HT1080 (cell line): ENCODE measurements around the gene JPH3. TPM values are rescaled to one million over a fixed set of nuclear protein-coding genes. Genes with fewer than 3 reads are reported as not detected.
A peak's percentile ranks its signal among the peaks of the same experiment; 100 is the strongest.
"Not testable (repeated sequence)": the region's sequence is repeated elsewhere in the genome, so short reads cannot be mapped to it uniquely, and the experiment has no call there.

ENCODE experiments used
- DNase-seq: peaks from one replicate; pipeline ENCODE4 v3.0.0-alpha.2; 2015; ENCODE audit warnings: low read depth
- total RNA-seq: library from RNA; depleted of rRNA; stranded (reverse); fragments of >200 nt; shearing (Covaris generic); gene quantifications from 2 replicates; pipeline ENCODE4 v1.2.3, GENCODE V29; 2014

The JPH3 gene
- total RNA-seq, 1 experiment from 2014 or later = not detected

DNA sequence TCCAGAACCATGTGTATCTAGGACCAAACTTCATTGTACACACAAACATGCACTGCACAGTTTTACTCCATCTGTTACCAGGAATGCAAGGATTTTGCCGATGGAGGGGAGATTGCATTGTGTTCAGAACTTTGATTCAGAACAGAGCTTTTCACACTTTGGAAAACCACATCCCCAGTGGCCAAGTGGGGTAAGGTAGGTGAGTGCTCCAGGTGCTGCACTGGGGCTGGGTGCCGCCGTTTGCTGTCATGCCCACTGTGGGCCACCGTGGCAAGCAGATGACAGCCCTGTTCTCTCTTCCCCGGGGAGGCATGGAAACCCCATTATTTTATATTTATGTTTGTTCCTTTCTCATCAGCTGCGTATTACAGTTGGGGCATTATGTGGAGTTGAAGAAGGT is 29.3 kb upstream of the JPH3 start:
- DNase-seq = no peak

DNA sequence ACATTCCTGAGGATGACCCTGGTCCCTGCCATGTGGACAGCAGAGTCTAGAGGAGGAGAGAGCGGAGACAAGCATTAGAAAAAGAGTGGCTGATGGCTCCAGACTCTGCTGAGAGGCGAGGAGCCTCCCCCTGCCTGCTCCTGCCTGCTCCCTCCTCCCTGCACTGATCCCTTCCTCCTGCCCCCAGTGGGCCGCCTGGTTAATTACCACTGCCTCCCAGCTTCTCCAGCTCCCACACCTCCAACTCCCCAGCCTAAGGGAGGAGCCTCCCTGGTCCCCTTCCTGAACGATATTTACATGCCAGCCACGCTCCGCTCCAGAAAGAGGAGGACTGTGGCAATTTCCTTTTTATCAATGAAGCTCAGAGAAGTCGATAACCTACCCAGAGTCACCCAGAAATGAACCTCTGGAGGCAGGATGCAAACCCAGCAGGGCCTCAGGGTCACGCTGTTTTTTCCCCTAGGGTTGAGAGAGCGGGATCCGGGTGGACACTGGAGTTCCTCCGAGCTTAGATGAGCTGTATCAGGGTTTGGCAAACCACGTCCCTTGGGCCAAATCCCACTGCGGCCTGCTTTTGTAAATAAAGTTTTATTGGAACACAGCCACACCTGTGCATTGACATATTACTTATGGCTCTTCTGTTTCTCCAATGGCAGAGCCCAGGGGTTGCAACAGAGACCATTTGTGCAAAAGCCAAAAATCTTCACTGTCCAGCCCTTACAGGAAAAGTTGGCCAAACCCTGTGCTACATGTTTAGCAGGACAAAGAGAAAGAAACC is 27.1 kb upstream of the JPH3 start:
- DNase-seq = peak; percentile 20

DNA sequence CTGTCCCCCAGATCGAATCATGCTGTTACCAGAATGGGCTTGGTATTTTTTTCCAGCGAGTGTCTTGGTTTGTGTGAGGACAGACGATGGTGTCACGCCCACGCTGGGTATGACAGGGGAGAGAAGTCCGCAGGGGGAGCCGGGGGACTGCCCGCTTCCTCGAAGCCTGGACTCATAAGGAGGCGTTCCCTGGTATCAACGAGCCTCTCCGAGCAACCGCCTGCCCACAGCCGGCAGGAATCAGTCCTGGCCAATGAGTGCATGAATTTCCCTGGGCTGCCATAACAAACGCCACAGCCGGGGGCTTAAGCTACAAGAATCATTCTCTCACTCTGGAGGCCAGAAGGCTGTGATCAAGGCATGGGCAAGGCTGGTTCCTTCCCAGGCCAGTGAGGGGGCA is 26.1 kb upstream of the JPH3 start:
- no peak for DNase-seq

DNA sequence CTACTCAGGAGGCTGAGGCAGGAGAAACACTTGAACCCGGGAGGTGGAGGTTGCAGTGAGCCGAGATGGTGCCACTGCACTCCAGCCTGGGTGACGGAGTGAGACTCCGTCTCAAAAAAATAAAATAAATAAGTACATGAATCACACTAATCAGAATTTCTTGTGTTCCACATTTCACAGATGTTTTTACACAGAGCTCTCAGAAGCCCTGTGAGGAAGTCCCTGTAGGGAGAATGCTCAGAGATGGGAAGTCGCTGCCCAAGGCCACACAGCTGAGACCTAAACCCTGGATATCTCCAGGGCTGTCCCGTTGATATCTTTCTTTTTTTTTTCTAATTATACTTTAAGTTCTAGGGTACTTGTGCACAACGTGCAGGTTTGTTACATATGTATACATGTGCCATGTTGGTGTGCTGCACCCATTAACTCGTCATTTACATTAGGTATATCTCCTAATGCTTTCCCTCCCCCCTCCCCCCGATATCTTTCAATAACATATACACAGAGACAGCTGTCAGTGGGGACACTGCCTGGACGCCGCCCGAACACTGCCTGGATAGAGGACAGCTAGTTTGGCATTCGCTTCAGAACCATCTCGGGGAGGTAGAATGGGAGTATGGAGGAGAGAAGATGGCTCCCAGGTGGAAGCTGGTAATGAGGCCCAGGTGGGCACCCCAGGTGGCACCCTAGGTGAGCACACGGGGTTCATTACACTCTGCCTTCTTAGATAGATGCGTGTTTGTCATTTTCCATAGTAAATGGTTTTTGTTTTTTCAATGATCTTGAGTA is 24.0 kb upstream of the JPH3 start:
- DNase-seq = not testable (repeated sequence)

DNA sequence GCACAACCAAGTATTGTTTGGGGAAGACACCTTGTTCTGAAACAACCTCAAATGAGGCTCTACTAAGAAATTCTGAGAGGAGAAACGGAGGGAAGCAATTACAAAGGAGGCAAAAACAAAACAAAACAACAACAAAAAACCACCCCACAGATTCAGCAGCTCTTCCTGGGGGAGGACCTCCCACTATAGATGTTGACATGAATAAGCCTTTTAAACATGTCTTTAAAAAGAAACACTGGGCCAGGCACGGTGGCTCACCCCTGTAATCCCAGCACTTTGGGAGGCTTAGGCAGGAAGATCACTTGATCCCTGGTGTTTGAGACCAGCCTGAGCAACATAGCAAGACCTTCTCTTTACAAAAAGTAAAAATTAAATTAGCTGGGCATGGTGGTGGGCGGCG is 22.6 kb upstream of the JPH3 start:
- no peak for DNase-seq

DNA sequence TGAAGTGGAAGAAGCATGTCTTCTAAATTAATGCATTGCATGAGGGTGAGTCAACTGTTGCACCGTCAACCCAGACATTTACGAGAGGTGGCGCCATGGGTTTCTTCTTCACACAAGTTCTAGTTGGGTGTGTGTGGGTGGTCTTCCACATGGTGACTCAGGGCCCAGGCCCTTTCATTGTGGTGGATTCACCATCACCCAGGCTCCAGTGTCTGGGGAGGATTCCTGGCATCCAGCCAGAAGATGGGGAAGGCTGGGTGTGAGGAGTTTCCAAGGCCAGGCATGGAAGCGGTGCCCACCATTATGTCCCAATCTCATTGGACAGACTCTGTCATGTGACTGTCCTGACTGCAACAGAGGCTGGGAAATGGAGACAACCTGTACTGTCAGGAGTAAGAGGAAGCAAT is 21.4 kb upstream of the JPH3 start:
- peak; percentile 75 for DNase-seq

DNA sequence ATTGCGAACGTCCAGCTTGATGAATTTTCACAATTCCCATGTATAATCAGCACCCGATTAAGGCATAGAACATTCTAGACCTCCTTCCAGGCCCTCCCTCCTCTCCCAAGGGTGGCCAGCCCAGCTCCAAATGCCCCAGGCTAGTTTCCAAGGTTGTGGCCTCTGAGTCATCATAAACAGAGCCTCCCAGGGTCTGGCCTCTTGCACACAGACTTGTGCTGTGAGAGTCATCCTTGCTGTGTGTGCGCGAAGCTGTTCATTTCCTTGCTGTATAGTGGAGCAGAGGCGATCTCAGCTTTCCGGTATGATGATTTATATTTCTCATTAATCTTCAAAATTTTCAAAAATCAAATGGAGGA is 20.5 kb upstream of the JPH3 start:
- DNase-seq = peak; percentile 89

DNA sequence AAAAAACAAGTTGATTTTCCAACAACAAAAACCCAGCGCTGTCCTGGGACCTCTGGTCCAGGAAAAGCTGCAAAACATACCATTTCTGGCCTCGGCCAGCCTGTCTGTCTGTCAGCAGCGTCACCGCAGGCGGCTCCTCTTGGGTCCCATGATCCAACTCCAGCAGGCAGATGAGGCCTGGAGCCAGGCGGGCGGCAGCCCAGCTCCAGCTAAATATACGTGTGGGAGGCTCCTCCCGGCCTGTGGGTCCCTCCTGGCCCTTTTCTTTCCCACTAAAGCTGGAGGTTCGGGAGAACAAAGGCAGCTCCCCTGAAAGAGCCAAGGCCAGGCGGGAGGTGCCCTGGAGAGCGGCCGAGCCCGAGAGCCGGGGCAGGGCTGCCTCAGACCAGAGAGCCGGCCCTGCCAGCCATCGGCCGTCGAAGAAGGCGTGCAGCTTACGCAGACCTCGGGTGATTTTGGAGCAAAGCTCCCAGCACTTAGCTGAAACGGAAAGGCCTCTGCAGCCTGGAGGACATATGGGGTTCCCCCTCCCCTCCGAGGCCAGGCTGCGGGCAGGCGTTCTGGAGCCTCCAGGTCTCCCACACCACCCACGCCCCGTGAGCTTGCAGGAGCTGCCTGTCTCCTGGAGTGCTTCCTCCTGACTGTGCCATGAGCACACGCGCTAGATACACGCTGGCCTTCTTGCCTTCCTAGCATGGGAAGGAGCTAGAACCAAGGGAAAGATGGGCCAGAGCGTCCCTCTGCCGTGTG is 19.9 kb upstream of the JPH3 start:
- no peak for DNase-seq

DNA sequence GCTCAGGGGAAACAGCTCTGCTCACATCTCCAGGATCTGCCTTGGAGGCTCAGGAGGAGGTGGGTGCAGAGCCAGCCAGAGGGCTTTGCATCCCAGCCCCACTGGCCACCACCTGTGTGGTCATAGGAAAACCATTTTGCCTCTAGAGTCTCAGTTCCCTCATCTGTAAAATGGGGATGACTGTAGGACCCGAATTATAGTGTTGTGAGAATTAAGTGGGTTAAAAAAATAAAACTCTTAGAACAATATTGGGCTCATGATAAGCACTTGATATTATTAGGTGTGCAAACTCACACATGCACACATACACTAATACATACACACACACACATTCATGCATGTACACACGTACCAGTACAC is 19.4 kb upstream of the JPH3 start:
- no peak for DNase-seq

DNA sequence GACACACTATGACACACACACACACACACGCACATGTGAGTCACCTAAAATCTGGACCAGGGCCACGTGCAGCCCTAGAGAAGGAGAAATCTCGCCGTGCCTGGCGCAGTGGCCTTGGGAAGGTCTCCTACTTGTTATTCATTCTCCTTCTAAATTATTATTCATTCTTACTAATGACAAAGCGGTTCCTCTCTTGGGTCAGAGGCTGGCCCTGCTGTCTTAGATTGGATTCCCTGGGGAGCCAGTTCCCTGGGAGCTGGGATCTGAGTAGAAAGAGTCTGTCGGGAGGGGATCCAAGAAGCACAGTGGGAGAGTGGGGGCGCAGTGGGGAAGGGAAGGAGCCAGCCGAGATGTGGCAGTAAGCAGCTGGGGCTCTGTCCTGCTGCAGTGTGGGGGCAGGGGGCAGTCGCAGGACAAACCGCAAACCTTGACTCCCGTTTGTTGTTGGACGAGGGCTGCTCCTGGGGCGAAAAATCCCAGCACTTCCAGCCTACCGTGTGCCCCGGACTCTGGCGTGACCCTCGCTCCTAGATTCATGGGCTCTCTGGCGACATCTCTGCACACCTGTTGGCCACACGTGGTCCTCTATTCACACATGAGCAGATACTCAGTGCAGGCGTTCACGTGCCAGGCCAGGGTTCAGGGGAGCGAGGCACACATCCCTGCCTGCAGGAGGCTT is 18.7 kb upstream of the JPH3 start:
- no peak for DNase-seq

DNA sequence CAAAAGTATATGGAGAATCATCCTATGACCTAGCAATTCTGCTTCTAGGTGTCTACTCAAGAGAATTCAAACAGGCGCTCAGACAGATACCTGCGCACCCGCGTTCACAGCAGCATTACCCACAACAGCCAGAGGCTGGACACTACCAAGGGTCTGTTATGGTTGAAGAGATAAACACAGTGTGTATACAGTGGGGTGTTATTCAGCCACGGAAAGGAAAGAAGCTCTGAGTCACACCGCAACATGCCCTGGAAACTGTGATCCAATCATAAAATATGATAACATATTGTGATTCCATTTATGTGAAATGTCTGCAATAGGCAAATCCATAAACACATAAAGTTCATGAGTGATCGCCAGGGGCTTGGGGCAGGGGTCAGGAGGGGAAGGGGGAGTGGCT is 18.0 kb upstream of the JPH3 start:
- DNase-seq = no peak

DNA sequence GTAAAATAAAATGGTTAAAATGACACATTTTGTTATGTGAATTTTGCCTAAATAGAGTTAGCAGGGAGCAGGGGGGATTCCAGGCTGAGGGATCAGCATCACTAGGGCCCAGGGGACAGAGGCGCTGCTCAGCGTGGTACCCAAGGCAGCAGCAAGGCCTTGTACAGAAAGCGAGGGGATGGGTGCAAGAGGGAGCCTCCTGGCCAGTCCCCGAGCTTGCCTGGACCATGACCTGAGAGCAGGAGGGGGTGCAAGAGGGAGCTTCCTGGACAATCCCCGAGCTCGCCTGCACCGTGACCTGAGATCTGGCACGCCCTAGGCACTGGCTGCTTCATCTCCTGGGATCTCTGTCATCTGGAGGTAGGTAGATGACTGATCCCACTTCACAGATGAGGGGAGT is 17.3 kb upstream of the JPH3 start:
- no peak for DNase-seq

DNA sequence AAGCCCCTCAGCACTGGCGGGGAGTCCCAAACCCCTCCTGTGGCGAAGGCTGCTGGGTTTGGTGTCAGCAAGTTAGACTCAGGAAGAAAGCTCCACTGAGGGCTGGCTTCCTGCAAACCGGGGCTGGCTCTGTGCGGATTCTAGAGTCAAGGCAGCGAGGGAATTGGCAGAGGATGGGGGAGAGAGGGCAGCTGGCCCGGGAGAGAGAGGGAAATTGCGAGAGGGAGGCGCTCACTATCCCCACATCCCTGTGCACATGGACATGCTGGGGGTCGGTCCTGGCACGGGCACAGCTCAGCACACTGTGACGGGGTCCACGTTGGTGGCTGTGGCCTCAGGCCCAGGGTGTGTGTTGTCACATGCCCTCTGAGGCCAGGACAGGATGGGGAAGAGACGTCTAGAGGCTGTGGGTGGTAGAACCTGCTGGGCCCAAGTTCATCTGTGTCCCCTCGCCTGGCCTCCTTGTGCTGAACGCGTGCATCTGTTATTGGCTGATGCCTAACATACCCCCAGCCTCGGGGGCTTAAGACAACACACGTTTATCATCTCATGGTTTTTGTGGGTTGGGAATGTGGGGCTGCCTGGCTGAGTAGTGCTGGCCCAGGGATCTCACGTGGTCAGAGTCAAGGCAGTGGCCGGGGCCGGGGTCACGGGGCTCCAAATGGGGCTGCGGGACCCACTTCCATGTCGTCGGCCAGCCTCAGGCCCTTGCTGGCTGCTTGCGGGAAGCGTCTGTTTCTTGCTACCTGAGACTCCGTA is 16.7 kb upstream of the JPH3 start:
- no peak for DNase-seq

DNA sequence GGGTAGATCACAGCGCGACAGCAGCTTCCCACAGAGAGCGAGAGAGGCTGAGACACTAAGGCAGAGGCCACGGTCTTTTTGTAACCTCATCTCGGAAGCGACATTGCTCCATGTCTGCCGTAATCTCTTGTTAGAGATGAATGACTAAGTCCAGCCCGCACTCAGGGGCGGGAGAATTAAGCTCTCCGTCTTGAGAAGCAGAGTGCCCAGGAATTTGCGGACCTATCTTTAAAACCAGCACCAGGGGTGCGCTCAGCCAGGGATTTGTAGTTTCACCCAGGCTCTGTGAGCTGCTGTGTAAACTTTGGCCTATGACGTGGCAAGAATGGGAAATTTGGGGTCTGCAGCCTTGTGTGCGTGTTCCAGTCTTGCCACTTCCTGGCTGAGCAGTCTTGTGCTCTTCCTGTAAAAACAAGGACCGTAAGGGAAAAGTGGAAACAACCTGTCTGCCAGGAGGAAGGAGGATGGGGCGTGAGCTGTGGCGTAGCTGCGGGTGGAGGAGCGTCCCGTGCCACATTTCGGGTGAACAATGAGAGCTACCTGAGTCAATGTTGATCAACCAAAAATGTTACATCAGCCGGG is 16.0 kb upstream of the JPH3 start:
- DNase-seq = peak; percentile 21

DNA sequence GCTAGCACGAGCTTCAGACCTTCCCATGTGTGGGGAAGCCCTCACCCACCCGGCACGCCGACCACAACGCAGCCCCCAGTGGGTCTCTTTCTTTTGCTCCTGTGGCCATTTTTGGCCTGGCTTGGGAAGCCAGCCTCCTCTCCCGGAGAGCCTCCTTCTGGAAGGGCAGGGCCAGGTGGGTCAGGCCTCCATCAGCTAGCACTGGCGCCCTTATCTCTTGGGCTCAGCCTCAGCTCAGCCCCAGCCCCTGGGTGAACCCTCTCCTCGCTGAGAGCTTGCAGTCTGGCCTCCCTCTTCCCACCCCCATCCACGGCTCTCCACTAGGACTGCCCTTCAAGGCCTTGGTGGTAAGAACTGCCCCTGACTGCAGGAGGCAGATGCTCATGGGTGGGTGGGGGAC is 14.7 kb upstream of the JPH3 start:
- DNase-seq = no peak

DNA sequence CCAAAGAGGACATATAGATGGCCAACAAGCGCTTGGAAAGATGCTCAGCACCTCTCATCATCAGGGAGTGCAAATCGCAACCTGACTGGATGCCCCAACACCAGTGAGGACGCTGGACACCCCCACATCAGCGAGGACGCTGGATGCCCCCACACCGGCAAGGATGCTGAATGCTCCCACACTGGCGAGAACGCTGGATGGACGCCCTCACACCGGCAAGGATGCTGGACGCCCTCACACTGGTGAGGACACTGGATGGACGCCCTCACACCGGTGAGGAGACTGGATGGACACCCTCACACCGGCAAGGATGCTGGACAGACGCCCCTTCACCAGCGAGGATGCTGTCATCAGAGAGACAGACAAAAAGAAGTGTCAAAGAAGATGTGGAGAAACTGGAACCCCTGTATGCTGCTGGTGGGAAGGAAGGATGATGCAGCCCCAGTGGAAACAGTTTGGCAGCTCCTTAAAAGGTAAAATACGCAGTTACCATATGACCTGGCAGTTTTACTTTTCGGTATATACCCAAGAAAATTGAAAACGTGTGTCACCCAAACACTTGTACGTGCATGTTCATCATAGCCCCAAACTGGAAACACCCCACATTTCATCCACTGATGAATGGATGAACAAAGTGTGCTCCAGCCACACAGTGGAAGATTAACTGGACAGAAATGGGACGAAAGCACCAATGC is 10.1 kb upstream of the JPH3 start:
- DNase-seq = no peak

DNA sequence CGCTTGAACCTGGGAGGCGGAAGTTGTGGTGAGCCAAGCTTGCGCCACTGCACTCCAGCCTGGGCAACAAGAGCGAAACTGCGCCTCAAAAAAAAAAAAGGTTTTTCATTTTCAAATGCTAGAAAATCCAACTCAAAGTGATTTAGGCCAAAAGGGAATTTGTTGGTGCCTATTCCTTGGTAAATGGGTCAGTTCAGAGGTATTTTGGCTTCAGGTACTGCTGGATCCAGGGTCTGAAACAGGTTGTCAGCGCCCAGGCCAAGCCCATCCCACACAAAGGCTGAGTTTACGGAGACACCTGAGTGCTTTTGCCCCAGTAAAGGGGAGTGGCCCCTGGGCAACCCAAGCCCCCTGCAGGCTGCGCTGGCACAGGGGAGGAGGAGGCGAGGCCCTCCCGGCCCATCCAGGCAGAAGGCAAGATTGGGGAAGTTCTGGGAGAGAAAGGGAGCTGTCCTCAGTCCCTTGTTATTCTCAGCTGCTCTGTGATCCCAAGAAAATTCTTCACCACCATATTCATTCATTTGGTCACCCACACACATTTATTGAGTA is 8.5 kb upstream of the JPH3 start:
- DNase-seq = no peak

DNA sequence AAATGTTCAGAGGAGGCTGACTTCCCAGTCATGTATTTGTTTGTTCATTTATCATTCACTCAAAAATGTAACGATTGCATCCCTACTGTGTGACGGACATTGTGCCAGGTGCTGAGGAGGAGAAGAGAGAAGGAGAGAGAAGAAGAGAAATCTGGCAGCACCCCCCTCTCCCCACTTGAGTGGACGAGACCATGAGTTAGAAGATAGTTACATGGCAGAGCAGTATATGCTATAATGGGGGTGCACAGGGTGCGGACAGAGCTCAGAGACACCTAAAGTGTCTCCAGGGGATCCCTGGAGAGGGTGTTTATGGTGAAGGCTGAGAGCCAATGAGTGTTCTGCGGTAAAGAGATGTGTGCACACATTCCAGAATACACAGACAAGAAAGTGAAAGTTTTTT is 6.6 kb upstream of the JPH3 start:
- DNase-seq = no peak

DNA sequence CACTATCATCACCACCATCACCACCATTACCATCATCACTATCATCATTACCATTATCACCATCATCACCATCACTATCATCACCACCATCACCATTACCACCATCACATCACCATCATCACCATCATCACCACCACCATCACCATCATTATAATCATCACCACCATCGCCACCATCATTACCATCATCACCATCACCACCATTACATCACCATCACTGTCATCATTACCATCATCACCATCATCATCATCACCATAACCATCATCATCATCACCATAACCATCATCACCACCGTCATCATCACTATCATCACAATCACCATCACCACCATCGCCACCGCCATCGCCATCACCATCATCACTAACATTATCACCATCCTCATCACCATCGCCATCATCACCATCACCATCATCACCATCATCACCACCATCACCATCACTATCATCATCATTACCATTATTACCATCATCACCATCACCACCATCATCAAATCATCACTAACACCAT is 4.9 kb upstream of the JPH3 start:
- DNase-seq = no peak

DNA sequence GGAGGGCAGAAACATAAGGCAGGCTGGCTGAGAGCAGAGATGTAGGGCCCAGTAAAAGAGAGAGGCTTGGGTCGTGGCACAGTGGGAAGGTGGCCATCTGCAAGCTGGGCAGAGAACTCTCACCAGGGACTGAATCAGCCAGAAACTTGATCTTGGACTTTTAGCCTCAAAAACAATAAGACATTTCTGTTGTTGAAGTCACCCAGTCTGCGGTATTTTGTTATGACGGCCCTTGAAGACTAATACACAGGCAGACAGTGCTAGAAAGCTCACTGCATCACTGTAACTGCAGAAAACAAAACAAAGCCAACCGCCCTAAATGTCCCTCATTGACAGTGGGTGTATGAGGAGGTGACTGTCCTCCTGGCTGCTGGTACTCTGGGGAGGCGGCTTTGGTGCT is 3.9 kb upstream of the JPH3 start:
- no peak for DNase-seq
